Activated gamma-delta T cell treated with Interleukin-2 at 50 U/mL for 16 hours (primary cell): ENCODE measurements around the gene MBD6.
A peak's percentile ranks its signal among the peaks of the same experiment; 100 is the strongest.

ENCODE experiments used
- DNase-seq: peaks from one replicate; pipeline ENCODE4 v3.0.0-alpha.2; 2020

The MBD6 gene

GRCh38 chr12:57529831-57530230 lies 7.2 kb downstream of the MBD6 start:
- no peak for DNase-seq

- no peak for DNase-seq
Observed at GRCh38 chr12:57530396-57531142, 7.9 kb downstream of the MBD6 start.

DNA sequence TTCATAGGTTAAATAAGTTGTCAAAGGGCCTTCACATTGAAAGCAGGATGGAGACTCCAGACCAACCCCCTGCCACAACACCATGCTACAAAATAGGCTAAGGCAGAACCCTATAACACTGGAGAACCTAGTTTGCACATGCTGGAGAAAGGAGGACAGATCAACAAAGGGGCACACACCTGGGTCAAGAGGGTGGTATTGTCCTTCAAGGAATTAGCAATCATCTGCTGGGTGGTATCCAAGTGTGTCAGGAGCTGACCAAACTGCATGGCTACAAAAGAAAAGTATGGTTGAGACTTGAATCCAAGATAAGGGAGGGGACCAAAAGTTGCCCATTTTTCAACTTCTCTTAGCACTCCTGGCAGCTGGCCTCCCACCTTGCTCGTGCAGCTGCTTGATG lies 9.2 kb downstream of the MBD6 start:
- no peak for DNase-seq

GRCh38 chr12:57533108-57533507 lies 10.5 kb downstream of the MBD6 start:
- DNase-seq = no peak

DNA sequence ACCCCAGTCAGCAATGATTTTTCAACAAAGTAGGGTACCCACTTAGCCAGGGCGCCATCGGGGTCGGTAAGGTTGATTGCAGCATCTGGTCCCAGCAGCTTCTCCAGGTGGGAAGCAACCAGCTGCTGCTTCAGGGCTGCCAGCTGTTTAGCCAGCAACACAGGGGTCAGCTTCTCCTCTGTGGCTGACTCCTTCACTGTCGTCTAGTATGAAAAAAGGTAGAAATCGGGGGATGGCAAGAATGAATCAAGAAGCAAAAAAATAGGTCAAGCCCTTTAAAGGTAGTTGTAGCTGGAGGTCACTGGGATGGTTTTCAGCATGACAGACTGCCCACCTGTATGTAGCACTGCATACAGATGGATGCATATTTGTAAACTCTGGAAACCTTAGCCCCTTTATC lies 11.6 kb downstream of the MBD6 start:
- DNase-seq = no peak

DNA sequence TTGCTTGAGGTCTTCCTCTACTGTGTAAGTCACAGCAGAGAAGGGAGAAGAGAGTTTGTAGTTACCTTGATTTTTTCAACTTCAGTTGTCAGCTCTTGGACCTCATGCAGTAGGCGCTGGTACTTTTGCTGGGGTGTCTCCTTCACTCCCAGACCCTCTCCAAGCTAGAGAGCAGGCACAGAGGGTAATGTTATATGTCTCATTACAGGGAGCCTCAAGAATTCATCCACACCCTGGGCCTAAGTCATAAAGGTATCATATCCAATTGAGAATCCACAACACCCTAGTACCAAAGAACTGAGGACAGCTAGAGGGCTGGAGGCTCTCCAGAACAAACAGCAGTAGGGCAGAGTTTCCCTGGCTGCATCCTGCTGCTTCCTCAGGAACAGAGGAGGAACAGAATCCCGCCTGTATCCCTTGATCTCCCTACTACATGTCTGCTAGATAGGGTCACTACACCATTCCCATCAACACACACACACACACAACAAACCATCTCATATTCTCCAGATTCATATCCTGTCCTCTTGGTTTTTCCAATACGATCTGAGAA lies 12.4 kb downstream of the MBD6 start:
- DNase-seq = no peak

- DNase-seq = no peak
Observed at GRCh38 chr12:57535764-57536596, 13.4 kb downstream of the MBD6 start.

DNA sequence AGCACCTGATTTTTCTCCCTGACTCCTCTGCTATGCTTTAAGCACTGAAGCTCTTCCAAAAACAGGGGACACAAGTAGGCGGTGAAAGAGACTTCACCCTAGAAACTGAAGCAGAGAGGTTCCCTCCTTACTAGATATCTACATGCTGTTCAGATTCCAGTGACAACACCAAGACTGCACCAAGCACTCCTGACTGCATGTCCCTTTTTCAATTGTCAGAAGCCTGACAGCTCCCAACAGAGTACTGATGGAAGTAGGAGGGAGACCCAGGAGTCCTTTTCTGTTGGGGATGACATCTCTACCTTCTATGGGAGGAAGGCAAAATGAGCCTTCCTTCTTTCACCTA lies 13.9 kb downstream of the MBD6 start:
- DNase-seq = no peak

GRCh38 chr12:57539134-57539768 lies 16.6 kb downstream of the MBD6 start:
- no peak for DNase-seq

DNA sequence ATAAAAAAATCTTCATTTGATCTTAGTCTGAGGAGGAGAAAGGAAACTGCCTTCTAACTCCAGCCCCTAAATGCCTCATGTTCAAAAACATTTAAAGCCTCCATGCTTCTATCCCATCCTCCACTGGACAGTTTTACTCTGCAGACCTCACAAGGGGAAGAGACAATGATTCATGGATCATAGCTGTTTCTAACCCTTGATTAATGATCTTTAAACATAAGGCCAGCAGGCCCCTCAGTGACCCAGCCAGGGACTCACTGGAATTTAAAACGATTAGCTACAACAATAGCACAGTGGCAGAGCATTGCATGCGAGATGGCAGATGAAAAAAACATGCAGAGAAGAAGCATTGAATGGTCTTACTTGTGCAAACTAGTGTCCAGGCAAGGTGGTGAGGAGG lies 18.4 kb downstream of the MBD6 start:
- DNase-seq = no peak

GRCh38 chr12:57541717-57542116 lies 19.1 kb downstream of the MBD6 start:
- no peak for DNase-seq

GRCh38 chr12:57543581-57543980 lies 21.0 kb downstream of the MBD6 start:
- no peak for DNase-seq

DNA sequence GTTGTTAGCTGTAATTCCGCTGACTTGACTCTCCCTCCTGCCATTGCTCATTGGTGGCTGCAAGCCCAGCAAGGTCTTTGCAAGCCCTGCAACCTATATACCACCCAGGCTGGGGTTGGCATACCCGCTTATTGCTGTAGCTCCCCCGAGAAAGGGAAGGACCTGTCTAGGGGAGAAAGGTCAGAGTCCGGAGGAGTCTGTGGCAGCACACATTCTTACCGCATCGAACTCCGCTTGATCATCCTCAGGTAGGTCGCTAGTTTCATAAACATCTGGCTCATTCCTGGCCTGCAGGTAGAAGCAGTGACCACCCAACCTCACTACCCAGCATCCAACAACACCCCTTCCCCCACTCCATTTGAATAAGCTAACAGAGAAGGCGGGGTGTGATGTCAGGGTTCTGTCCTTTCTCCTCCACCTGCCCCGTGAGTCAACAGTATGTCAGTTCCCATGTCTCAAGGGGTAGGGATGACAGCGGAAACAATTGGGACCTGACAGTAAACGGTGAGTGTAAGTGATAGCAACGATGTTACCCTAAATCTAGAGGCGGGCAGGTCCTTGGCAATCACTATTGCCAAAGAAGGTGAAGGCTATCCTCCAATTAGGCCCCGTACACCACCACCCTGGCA lies 23.3 kb downstream of the MBD6 start:
- DNase-seq = no peak

DNA sequence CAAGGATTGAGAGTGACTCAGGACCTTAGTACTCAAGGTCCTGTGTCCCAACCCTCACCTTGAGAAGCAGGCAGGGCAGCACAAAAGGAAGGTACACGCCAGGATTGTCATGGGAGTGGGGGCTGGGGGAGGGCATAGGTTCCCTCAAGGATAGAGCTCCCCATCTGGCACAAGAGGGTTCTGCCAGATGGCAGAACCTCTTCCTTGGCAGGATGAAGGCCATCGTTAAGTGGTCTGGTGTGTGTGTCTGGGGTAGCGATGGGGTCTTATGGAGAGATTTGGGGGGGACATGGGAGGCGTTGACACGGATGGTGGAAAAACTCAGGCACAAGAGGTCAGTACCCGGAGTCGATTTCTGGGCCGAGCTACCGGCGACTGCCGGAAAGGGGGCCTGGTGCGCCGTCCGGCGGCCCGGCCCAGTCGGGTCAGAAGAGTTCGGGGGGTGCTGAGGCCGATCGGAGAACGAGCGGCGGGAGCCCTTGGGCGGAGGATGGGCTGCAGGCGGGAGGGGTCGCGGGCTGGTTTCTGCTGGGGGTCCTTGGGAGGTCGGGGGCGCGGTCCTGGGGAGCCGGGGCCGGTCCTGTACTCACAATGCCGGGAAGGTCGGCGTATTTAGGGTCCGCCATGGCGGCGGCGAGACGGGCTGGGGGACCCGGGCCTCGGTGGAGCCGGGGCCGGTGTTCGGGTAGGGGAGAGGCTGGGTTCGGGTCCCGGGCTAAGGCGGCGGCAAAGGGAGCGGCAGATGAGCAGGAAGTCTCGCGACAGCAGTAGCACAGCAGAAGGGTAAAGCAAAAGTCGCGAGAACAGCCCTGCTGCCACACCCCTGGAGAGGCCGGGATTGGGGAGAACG lies 24.0 kb downstream of the MBD6 start, which contains the start of gene DCTN2:
TSS of gene DCTN2 (minus strand) at position 755 of the 850 bp plus-strand sequence. CDS start at position 626, 129 bp downstream.
- peak; percentile 89 for DNase-seq

DNA sequence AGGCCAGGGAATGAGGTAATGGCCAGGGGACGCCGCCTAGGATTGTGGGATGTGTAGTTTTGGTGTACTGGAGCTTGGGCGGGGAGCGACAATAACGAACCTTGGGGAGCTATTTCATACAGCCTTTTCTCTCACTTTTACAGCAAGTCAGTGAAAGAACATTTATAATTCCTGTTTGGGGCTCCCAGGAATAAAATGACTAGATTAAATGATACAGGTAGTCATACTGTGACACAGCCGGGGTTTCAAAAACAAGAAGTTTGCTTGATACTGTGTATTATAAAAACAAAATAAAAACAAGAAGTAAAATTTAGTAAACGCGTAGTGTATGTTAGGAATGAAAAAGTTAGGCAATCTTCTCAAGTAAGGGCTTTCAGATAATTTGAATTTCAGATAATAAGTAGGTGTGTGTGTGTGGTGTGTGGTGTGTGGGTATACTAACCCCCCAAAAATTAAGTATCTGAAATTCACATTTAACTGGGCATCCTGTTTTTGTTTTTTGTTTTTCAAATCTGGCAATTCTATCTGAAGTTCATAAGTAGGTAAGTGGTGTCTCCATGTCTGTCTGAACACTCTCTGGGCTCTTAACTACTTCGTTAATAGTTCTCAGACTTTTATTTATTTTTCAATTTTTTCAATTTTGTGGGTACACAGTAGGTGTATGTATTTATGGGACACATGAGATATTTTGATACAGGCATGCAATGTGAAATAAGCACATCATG lies 24.8 kb downstream of the MBD6 start:
- DNase-seq = no peak

- DNase-seq = no peak
Observed at GRCh38 chr12:57548013-57548315, 25.3 kb downstream of the MBD6 start.

DNA sequence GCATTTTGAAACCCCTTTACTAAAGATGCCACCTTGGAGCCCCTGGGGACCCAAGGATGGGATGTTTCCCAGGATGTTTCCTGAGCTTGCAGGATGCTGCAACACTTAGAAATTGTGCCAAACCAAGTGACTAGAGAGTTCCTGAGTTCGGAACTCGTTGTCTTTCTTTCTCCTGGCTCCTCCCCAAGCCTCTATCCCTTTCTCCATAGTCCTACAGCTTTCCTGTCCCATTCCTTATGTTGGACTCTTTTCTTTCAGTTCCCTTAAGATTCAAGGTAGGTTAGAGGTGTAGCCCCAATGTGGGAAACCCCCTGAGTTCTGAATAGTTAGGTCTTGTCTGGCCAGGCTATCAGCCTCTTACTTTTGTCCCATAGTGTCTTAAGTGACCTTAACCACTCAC lies 25.9 kb downstream of the MBD6 start:
- DNase-seq = no peak

DNA sequence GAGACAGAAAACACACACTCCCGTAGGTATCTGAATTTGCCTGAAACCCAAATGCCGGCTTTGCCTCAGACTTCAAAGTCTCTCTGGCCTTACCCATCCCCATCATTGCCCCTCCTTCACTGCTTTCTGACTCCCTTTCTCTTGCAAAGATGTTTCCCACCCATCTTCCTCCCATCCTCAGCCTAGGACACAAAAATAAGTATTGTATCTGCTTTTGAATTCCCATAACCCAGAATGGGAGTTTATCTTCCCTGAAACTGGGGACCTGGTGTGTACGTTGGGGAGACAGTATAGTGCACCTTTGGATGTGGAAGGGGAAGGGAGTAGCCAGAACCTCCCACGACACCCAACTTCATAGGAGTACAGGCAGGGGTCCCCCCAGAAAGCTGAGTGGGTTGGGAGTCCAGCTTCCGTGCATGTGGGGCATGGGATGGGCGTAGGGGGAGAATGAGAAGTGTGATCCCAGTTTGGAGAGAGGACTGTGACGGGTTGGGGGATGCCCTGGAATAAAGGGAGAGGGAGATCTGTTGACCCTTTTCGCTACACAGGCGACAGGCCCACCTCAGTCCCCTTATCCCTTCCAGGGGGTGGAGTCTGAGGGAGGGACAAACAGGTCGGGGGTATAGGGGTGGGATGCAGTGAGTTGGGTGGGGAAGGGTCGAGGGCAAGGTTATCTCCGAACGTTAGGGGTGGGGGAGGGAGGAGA lies 26.7 kb downstream of the MBD6 start:
- DNase-seq = no peak

DNA sequence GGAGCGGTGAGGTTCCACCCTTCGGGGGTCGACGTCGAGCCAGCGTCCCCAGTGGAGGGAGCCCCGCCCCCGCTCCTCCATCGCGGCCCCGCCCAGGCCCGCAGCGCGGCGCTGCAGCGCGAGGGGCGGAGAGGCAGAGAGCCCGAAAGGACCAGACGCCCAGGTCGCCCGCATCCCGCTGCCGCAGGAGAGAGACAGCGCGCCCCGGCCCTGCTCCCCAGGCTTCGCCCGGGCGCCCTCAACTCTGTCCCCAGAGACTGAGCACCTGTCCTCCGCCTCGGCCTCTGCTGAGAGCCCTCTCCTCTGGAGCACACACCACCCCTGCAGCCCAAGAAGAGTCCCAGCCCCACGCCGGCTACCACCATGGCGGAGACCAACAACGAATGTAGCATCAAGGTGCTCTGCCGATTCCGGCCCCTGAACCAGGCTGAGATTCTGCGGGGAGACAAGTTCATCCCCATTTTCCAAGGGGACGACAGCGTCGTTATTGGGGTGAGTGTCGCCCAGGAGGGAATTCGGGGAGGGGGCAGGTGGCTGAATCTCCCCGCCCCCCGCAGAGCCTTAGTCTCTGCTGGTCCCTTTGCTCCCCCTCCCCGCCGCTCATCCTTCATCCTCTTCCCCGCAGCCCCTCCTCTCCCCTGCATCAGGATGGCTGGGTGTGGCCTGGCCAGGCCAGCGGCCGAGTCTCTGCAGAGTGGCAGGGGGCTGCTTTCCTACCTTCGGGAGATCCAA lies 27.5 kb downstream of the MBD6 start, which contains the start of gene KIF5A:
TSS of gene KIF5A (plus strand) at position 136 of the 732 bp plus-strand sequence. CDS start at position 364, 228 bp downstream.
- peak; percentile 53 for DNase-seq
